Uterus (tissue), 2 donors: ENCODE data around the gene C14orf119.

Experiments
- POLR2A ChIP-seq, 2 donors: fragments of 450-650 bp; IDR thresholded peaks; one replicate each; pipeline ENCODE4 v1.6.1; 2016; ENCODE audit warnings: antibody characterized with exemption in 2 of 2, mild to moderate bottlenecking in 1 of 2, moderate library complexity in 1 of 2
- TF ChIP-seq, protein P1 (sequence below), 4 experiments: fragments of 200-600 bp in 2 of 4; fragments of 450-650 bp in 2 of 4; sonication (generic) in 2 of 4; IDR thresholded peaks; one replicate each; pipeline ENCODE4 v1.5.1; 2016 to 2019; ENCODE audit warnings: antibody characterized with exemption in 4 of 4, mild to moderate bottlenecking in 2 of 4, moderate library complexity in 1 of 4

DNA sequence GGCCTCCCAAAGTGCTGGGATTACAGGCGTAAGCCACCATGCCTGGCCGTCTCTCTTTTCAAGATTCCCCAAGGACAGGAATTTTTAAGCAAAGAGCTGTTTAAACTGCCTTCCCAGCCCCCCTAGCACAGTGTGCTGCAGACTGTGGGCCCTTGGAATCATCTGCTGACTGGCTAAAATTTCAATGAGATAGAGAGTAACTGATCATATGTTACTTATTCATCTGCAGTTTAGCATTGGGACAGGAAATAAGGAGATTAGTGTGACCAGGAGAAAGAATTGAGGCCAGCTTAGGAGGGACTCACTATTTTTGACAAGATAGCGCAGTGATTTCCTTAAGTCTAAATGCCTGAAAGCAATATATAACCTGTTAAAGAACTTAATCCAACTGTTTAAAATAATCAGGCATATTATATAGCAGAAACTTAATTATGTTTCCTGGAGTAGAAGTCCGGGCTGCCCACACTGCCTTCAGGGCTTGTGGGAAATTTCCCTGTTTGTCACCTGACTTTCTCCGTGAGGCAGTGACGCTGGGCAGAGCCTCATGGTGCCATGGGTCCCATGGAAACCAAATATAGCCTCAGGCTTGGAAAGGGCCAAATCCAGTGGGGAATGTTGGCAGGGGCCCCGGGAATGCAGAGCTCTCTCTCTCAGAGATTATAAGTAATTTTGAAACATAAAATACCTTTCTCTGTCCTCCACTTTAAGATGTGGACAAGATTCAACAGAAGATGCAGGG is 46.6 kb downstream of the C14orf119 start:
- TF ChIP-seq, protein P1, sequence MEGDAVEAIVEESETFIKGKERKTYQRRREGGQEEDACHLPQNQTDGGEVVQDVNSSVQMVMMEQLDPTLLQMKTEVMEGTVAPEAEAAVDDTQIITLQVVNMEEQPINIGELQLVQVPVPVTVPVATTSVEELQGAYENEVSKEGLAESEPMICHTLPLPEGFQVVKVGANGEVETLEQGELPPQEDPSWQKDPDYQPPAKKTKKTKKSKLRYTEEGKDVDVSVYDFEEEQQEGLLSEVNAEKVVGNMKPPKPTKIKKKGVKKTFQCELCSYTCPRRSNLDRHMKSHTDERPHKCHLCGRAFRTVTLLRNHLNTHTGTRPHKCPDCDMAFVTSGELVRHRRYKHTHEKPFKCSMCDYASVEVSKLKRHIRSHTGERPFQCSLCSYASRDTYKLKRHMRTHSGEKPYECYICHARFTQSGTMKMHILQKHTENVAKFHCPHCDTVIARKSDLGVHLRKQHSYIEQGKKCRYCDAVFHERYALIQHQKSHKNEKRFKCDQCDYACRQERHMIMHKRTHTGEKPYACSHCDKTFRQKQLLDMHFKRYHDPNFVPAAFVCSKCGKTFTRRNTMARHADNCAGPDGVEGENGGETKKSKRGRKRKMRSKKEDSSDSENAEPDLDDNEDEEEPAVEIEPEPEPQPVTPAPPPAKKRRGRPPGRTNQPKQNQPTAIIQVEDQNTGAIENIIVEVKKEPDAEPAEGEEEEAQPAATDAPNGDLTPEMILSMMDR (IDR thresholded peaks at IDR 0.05) = no peak
- TF ChIP-seq POLR2A (IDR thresholded peaks at IDR 0.05) = no peak
